Measurements from ENCODE around the gene IFNA17.
"Not testable (repeated sequence)": the region's sequence is repeated elsewhere in the genome, so short reads cannot be mapped to it uniquely, and the experiment has no call there.

The IFNA17 gene

GRCh38 chr9:21210782-21211181, 17.2 kb downstream of the IFNA17 start:
- not testable (repeated sequence) for DNase-seq (ENCODE audit: low read depth in 3 of 3)

DNA sequence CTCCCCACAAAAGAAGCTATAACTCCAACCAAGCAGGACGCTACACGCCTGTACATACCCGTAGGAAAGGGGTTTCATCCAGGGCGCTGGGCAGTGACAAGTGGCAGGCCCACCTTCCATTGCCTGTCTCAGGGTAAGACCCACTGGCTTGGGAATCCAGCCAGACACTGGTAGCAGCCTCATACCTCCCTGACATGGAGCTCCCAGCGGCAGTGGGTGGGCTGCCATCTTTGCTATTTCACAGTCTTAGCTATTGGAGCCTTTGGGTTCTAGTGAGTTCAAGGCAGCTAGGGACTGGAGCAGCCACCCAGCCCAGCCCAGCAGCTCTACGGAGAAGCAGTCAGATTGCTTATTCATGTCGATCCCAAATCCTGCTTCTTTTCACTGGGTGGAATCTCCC, 17.7 kb downstream of the IFNA17 start:
- DNase-seq (ENCODE audit: low read depth in 3 of 3), result no peak

- not testable (repeated sequence) for DNase-seq (ENCODE audit: low read depth in 3 of 3)
Observed at GRCh38 chr9:21207043-21207442, 21.0 kb downstream of the IFNA17 start, which contains the start of gene IFNA10. IFNA10 (minus strand) TSS chr9:21207143; CDS start chr9:21207097, 46 bp downstream.

GRCh38 chr9:21205204-21205603, 22.8 kb downstream of the IFNA17 start:
- DNase-seq (ENCODE audit: low read depth in 3 of 3), result no peak

- DNase-seq (ENCODE audit: low read depth in 3 of 3), result not testable (repeated sequence)
Observed at GRCh38 chr9:21202105-21202504, 25.9 kb downstream of the IFNA17 start, which contains the start of gene IFNA7. IFNA7 (minus strand) TSS chr9:21202205; CDS start chr9:21202165, 40 bp downstream.

DNA sequence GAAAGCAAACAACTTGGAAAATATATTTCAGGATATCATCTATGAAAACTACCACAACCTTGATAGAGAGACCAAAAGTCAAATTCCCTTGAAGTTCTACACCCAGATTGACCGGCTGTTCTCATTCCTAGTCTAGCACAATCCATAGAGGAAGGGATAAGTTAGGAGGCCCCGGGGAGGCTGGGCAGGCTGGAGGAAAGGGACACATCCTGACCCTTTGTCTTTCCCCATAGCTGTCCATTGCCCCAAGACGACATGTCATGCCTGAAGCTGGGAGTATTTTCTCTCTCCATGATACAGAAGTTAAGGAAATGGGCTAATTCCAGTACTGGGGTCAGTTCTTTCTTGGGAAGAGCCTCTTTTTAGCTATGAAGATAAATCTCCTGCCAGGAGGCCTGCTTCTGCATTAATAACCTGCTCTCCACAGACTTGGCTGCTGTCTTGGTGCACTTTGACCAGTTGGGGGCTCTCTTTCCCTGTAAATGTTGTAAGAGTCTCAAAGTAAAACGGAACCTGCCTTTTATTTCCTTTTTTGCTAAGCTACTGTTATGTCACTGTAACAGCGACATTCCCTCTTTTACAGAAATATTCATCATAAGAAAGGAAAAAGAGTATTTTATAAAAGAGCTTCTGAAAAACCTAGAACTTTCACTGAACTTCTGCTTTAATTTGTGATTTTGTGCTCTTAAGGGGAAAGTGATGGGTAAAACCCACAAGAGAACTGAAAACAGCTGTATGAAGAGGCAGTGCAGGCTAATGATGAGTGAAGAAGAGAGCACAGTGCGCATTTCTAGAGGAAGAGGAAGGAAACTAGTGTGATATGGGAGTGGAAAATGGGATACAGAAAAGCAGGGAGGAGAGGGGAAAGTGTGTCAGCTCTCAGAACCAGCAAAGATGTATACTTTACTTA, 32.9 kb downstream of the IFNA17 start:
- peak in 1 of 3 experiments; percentile 2 for DNase-seq (ENCODE audit: low read depth in 3 of 3)

- DNase-seq (ENCODE audit: low read depth in 3 of 3), result not testable (repeated sequence)
Observed at GRCh38 chr9:21187487-21187886, 40.5 kb downstream of the IFNA17 start, which contains the start of gene IFNA4. IFNA4 (minus strand) TSS chr9:21187587; CDS start chr9:21187531, 56 bp downstream.

- DNase-seq (ENCODE audit: low read depth in 3 of 3), result not testable (repeated sequence)
Observed at GRCh38 chr9:21182810-21183736, 44.9 kb downstream of the IFNA17 start.
